ENCODE data around the gene CDH23.

DNA sequence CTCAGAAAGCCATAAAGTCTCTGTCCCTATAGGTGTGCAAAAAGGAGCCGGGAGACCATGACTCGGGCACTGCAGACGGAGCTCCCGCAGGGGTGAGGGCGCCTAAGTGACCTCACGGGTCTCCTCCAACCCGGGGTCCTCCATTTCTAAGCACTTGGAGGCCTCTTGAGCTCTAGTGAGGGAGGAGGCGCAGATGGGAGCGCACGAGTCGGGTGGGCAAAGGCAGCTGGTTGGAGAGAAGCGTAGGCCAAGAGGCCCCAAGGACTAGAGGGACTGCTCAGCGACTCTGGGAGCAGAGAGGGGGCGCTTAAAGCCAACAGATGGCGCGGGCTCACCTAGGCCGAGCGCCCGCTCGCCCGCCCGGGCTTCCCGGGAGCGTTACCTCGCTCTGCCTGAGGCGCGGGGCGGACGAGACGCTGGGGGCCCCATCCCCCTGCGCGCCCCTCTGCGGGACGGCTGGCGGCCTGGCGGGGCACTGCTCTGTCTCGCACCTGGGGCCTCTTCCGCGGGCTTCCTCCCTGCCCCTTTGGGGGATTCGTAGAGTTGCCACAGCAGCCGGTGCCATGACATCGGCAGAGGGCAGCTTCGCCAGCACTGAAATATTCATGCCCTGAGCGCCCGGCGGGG, 523 bp upstream of the CDH23 start:
- TF ChIP-seq POLR2A (IDR thresholded peaks at IDR 0.05) (no peak), POLR2AphosphoS5 (IDR thresholded peaks at IDR 0.05) (no peak)

Data from transverse colon (tissue), 3 donors.